GM21390 (cell line): ENCODE measurements around the gene DNAH11.
"Not testable (repeated sequence)": the region's sequence is repeated elsewhere in the genome, so short reads cannot be mapped to it uniquely, and the experiment has no call there.

ENCODE experiments used
- ATAC-seq: cut with Tn5 transposase; IDR thresholded peaks from one replicate; pipeline ENCODE4 v1.9.1; 2021; ENCODE audit not compliant: unreplicated experiment

Gene DNAH11

GRCh38 chr7:21707566-21707965, 164.7 kb downstream of the DNAH11 start:
- no peak for ATAC-seq

- ATAC-seq = no peak
These were observed 165.3 kb downstream of the DNAH11 start for GRCh38 chr7:21708096-21708495.

- no peak for ATAC-seq
These were observed 174.5 kb downstream of the DNAH11 start for GRCh38 chr7:21717323-21717722.

- ATAC-seq = no peak
These were observed 175.6 kb downstream of the DNAH11 start for GRCh38 chr7:21718391-21718790.

GRCh38 chr7:21719846-21720245, 177.0 kb downstream of the DNAH11 start:
- ATAC-seq = no peak

DNA sequence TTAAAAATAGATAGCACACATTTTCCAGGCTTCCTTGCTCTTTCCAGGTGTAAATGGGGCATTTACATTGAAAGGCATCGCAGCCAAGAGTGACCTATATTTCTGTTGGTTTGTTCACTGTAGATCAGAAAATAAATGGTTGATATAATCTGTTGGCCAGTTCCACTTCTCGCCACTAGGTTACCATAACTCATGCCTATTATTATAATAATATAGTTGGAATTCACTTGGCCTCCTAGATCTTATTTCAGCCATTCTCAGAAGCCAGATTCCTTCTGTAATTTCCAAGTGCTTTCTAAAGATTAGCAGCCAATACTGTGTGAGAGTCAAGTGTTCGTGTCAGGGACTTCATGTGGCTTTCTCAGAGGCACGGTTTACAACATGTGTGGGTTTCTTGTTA, 179.5 kb downstream of the DNAH11 start:
- ATAC-seq = no peak

GRCh38 chr7:21724562-21724961, 181.7 kb downstream of the DNAH11 start:
- ATAC-seq = no peak

- no peak for ATAC-seq
These were observed 187.6 kb downstream of the DNAH11 start for GRCh38 chr7:21730399-21730798.

- ATAC-seq = no peak
These were observed 189.1 kb downstream of the DNAH11 start for GRCh38 chr7:21731977-21732376.

DNA sequence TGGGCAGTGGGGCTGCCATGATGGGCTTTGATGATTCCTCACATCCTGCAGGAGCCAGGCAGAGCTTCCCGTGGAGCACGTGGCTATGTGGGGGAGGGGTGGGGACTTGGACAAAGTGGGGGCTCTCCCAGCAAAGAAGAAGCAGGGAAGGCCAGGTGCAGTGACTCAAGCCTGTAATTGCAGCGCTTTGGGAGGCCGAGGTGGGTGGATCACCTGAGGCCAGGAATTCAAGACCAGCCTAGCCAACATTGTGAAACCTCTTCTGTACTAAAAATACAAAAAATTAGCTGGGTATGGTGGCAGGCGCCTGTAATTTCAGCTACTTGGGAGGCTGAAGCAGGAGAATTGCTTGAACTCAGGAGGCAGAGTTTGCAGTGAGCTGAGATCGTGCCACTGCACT, 190.1 kb downstream of the DNAH11 start:
- ATAC-seq = not testable (repeated sequence)

GRCh38 chr7:21733837-21734236, 191.0 kb downstream of the DNAH11 start:
- ATAC-seq = no peak

DNA sequence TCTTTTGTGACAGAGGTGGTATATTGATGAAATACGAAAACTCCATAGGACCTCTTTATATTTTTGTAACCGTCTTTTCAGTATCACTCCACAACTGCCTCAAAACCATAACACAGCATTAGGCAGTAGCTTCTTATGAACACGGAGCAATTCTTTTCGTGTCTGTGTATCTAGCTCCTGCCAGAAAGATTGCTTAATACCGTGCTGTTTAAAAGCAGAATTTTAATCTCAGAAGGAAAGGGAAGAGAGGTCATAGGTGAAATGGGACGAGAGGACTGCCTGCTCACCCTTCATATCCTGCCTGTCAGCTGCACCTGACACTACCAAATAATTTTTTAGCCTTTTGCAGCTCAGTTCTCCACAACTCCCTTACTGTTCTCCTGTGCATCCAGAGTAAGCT, 200.7 kb downstream of the DNAH11 start:
- ATAC-seq = no peak

DNA sequence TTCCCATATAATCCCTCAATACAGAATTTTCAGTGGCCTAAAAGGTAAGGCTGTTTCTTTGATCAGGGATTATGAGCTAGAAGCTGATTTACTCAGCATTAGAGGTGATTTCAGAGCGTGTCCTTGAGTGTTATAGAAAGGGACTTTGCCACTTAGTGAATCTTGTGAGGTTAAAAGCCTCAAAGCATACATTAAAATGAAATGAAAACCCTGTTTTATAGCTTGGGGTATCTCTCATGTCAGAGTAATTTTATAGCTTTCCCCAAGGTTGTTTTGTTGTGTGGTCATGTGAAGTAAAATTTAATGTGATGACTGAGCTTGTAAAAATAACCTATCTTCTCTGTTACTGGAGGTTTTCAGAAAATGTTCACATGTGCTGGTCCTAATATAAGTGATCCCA, 204.1 kb downstream of the DNAH11 start:
- ATAC-seq = no peak

GRCh38 chr7:21747806-21748205, 205.0 kb downstream of the DNAH11 start:
- ATAC-seq = no peak

GRCh38 chr7:21749378-21749777, 206.5 kb downstream of the DNAH11 start:
- no peak for ATAC-seq

DNA sequence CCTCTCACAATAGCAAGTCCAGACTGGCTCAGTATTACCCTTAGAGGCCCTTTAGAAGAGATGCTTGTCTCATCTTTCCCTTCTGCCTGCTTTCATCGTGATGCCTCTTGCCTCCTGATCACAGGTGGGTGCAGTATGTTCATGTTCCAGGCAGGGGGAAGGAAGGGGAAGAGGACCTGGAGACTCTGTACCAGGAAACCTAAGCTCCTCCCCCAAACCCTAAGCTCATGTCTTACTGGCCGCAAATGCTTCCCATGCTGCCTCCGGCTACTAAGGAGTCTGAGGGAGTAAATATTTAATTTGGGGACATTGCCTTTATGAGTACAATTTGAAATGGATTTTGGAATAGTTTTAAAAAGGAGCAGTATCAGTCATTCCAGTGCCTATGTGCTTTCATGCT, 210.2 kb downstream of the DNAH11 start:
- ATAC-seq = no peak

GRCh38 chr7:21754963-21755362, 212.1 kb downstream of the DNAH11 start:
- no peak for ATAC-seq

DNA sequence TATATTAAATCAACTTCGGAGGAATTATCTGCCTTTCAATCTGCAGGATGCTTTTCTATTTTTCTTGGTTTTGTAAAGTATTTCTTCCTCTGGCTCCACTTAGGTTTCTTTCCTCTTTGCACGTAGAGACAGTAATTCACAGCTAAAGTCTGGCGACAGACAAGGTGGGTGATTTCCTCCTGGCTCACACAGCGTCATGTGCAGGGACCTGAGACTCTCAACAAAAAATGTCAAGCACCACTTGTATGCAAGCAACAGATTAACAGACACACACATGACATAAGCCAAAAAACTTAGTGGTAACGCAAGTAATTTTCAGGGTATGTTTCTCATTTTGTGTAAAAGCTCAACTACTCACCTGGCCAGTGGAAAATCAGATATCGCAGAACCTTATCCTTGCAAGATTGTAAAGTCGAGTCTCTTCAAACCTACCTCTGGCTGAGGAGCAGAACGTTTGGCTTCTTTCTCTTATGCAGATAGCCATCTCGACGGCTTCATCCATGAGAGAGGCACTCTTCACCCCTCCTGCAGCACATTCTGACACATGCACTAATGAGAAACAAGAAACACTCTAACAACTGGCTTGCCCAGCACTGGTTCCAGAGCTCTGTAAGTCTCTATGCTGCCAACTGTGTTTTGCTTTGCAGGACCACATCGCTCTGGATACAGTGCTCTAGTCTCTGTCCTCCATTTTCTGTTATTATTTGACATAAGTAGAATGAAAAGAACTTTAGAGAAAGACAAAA, 214.9 kb downstream of the DNAH11 start:
- ATAC-seq = no peak

- no peak for ATAC-seq
These were observed 215.4 kb downstream of the DNAH11 start for GRCh38 chr7:21758286-21758685.

- no peak for ATAC-seq
These were observed 219.6 kb downstream of the DNAH11 start for GRCh38 chr7:21762469-21762868.

GRCh38 chr7:21763818-21764217, 221.0 kb downstream of the DNAH11 start:
- no peak for ATAC-seq

GRCh38 chr7:21766218-21766617, 223.4 kb downstream of the DNAH11 start:
- ATAC-seq = no peak

DNA sequence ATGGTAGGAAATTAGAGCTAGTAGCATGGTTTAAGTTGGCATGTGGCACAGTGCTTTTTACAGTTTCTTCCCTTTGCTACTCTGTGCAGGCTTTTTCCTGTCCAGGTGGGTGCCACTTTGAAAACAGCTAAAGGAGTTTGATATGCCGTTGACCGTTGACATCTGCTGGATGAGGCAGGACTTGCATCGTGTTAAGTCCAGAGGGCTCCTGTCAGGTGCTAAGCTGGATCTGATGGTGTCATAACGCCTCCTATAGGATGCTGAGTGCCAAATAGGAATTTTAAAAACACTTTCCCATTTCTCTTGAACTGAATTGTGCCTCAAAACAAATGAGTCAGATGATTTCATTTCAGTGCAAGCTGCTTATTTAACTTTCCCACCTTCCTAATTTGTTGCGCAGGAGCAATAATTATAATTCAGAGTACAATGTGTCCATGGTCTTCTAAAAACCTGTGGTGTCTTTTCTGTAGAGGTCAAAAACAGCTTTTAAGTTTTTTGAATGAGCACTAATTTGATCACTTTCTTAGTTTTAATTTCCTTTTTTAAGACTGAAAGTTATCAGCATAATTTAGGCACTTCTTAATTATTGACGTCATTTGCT, 224.6 kb downstream of the DNAH11 start:
- peak; percentile 81 for ATAC-seq
